PC-9 (cell line): ENCODE measurements around the gene LMBRD1.

Experiments used
- CTCF ChIP-seq: fragments of 200-600 bp; sonication (generic); conservative IDR thresholded peaks from 2 replicates; pipeline ENCODE4 v1.6.1; 2017; ENCODE audit warnings: mixed run types, antibody characterized with exemption, mild to moderate bottlenecking, moderate library complexity
- EZH2 ChIP-seq: fragments of 200-600 bp; sonication (generic); IDR thresholded peaks from 2 replicates; pipeline ENCODE4 v1.8.0; 2017; ENCODE audit warnings: antibody characterized with exemption, low read depth

GRCh38 chr6:69729870-69730449 lies 66.8 kb downstream of the LMBRD1 start:
- TF ChIP-seq CTCF (peak; percentile 61), EZH2 (no peak)
